HG03432 (cell line): ENCODE data around the gene TOGARAM2.
A peak's percentile ranks its signal among the peaks of the same experiment; 100 is the strongest.
"Not testable (repeated sequence)": the region's sequence is repeated elsewhere in the genome, so short reads cannot be mapped to it uniquely, and the experiment has no call there.

Source experiments
- ATAC-seq: cut with Tn5 transposase; IDR thresholded peaks from one replicate; pipeline ENCODE4 v1.9.1; 2021; ENCODE audit warnings: mild to moderate bottlenecking, moderate library complexity; ENCODE audit not compliant: unreplicated experiment

TOGARAM2 gene

GRCh38 chr2:29070526-29070925, 89.4 kb downstream of the TOGARAM2 start:
- no peak for ATAC-seq

- ATAC-seq, result no peak
Observed at GRCh38 chr2:29071032-29071975, 90.2 kb downstream of the TOGARAM2 start.

- ATAC-seq, result no peak
Observed at GRCh38 chr2:29072251-29072650, 91.2 kb downstream of the TOGARAM2 start.

- ATAC-seq, result no peak
Observed at GRCh38 chr2:29072971-29073725, 92.0 kb downstream of the TOGARAM2 start.

GRCh38 chr2:29073933-29074332, 92.8 kb downstream of the TOGARAM2 start:
- ATAC-seq, result no peak

- no peak for ATAC-seq
Observed at GRCh38 chr2:29074411-29074810, 93.3 kb downstream of the TOGARAM2 start, which contains the start of gene PCARE. TSS of gene PCARE (minus strand) at chr2:29074523. CDS start at chr2:29074261, 262 bp downstream.

- ATAC-seq, result no peak
Observed at GRCh38 chr2:29075894-29076705, 95.0 kb downstream of the TOGARAM2 start.

GRCh38 chr2:29079887-29080286, 98.8 kb downstream of the TOGARAM2 start:
- ATAC-seq, result no peak

GRCh38 chr2:29080886-29081743, 100.0 kb downstream of the TOGARAM2 start:
- ATAC-seq, result no peak

- ATAC-seq, result peak; percentile 49
Observed at GRCh38 chr2:29082804-29083495, 101.9 kb downstream of the TOGARAM2 start.

- ATAC-seq, result no peak
Observed at GRCh38 chr2:29084554-29084953, 103.5 kb downstream of the TOGARAM2 start.

GRCh38 chr2:29090311-29090710, 109.2 kb downstream of the TOGARAM2 start:
- not testable (repeated sequence) for ATAC-seq

GRCh38 chr2:29096969-29097368, 115.9 kb downstream of the TOGARAM2 start:
- no peak for ATAC-seq

GRCh38 chr2:29097569-29097968, 116.5 kb downstream of the TOGARAM2 start:
- ATAC-seq, result no peak

- ATAC-seq, result no peak
Observed at GRCh38 chr2:29100564-29100963, 119.5 kb downstream of the TOGARAM2 start.
